ENCODE data around the gene SLC4A2. TPM values are rescaled to one million over a fixed set of nuclear protein-coding genes. Genes with fewer than 3 reads are reported as not detected.

SLC4A2 gene
- total RNA-seq, 1 donor = 61.5 TPM

- no peak for TF ChIP-seq CTCF (IDR thresholded peaks at IDR 0.05; ENCODE audit: extremely low read depth, low read depth, low read length)
- no peaks in the 10 kb centered on the region for H3K27me3 ChIP-seq (ENCODE audit: insufficient read depth, low read length)
- peak overlapping the region; percentile 100 for H3K4me2 ChIP-seq (ENCODE audit: insufficient read depth, low read length)
- H3K36me3 ChIP-seq (ENCODE audit: insufficient read depth, low read length) = no peaks in the 10 kb centered on the region
- H3K4me1 ChIP-seq (ENCODE audit: insufficient read depth, low read length) = peaks cover 48% of the 10 kb centered on the region
- peak overlapping the region; percentile 93 for H3K27ac ChIP-seq (ENCODE audit: low read depth, low read length)
- H3K4me3 ChIP-seq (ENCODE audit: insufficient read depth, low read length) = peak overlapping the region; percentile 91
- DNase-seq (ENCODE audit: insufficient read length, low spot score, missing footprints) = peak; percentile 100
- peaks cover 30% of the 10 kb centered on the region for H3K79me2 ChIP-seq (ENCODE audit: insufficient read depth, low read length)
- peak overlapping the region; percentile 93 for H2AFZ ChIP-seq (ENCODE audit: low read length)
- no peaks in the 10 kb centered on the region for H3K9me3 ChIP-seq (ENCODE audit: low read depth, low read length)
- peaks cover 16% of the 10 kb centered on the region for H4K20me1 ChIP-seq (ENCODE audit: insufficient read depth, low read length)
Measured at GRCh38 chr7:151057989-151058780, 1.2 kb upstream of the SLC4A2 start.

GRCh38 chr7:151058781-151059366 is 515 bp upstream of the SLC4A2 start:
- TF ChIP-seq CTCF (IDR thresholded peaks at IDR 0.05; ENCODE audit: extremely low read depth, low read depth, low read length) = no peak
- H3K27me3 ChIP-seq (ENCODE audit: insufficient read depth, low read length) = no peaks in the 10 kb centered on the region
- no peaks in the 10 kb centered on the region for H3K36me3 ChIP-seq (ENCODE audit: insufficient read depth, low read length)
- H3K79me2 ChIP-seq (ENCODE audit: insufficient read depth, low read length) = peaks cover 35% of the 10 kb centered on the region
- DNase-seq (ENCODE audit: insufficient read length, low spot score, missing footprints) = no peak
- peaks cover 21% of the 10 kb centered on the region for H4K20me1 ChIP-seq (ENCODE audit: insufficient read depth, low read length)
- peak overlapping the region; percentile 91 for H3K4me3 ChIP-seq (ENCODE audit: insufficient read depth, low read length)
- H2AFZ ChIP-seq (ENCODE audit: low read length) = peak overlapping the region; percentile 93
- H3K4me1 ChIP-seq (ENCODE audit: insufficient read depth, low read length) = peaks cover 48% of the 10 kb centered on the region
- peak overlapping the region; percentile 100 for H3K4me2 ChIP-seq (ENCODE audit: insufficient read depth, low read length)
- H3K27ac ChIP-seq (ENCODE audit: low read depth, low read length) = peak overlapping the region; percentile 93
- H3K9me3 ChIP-seq (ENCODE audit: low read depth, low read length) = no peaks in the 10 kb centered on the region

GRCh38 chr7:151060113-151060415 is 675 bp downstream of the SLC4A2 start:
- peak; percentile 94 for DNase-seq (ENCODE audit: insufficient read length, low spot score, missing footprints)
- Histone ChIP-seq H2AFZ (ENCODE audit: low read length) (no peak overlapping the region), H3K4me1 (ENCODE audit: insufficient read depth, low read length) (peaks cover 48% of the 10 kb centered on the region), H3K4me2 (ENCODE audit: insufficient read depth, low read length) (peak overlapping the region; percentile 100), H3K27ac (ENCODE audit: low read depth, low read length) (peak overlapping the region; percentile 58), H3K9me3 (ENCODE audit: low read depth, low read length) (no peaks in the 10 kb centered on the region), H3K36me3 (ENCODE audit: insufficient read depth, low read length) (peaks cover 8% of the 10 kb centered on the region), H3K79me2 (ENCODE audit: insufficient read depth, low read length) (peaks cover 43% of the 10 kb centered on the region), H4K20me1 (ENCODE audit: insufficient read depth, low read length) (peaks cover 21% of the 10 kb centered on the region), H3K27me3 (ENCODE audit: insufficient read depth, low read length) (no peaks in the 10 kb centered on the region), H3K4me3 (ENCODE audit: insufficient read depth, low read length) (peak overlapping the region; percentile 91)
- no peak for TF ChIP-seq CTCF (IDR thresholded peaks at IDR 0.05; ENCODE audit: extremely low read depth, low read depth, low read length)

All from osteoblast (primary cell).